Smooth muscle cell (in vitro differentiated cells): Measurements from ENCODE around the gene RAX. TPM values are rescaled to one million over a fixed set of nuclear protein-coding genes. Genes with fewer than 3 reads are reported as not detected.
A peak's percentile ranks its signal among the peaks of the same experiment; 100 is the strongest.
"Not testable (repeated sequence)": the region's sequence is repeated elsewhere in the genome, so short reads cannot be mapped to it uniquely, and the experiment has no call there.

Experiments used
- DNase-seq: peaks from one replicate; lab custom pipeline; 2025; ENCODE audit not compliant: unreplicated experiment; lab: John Stamatoyannopoulos, UW
- H2AFZ ChIP-seq: fragments of 200-600 bp; sonication (generic); 2 replicates; pipeline ENCODE4 v1.6.0; 2016; ENCODE audit warnings: antibody characterized with exemption, low read depth, mild to moderate bottlenecking
- H3F3A ChIP-seq: fragments of 200-600 bp; sonication (generic); 2 replicates; pipeline ENCODE4 v1.6.0; 2017; ENCODE audit warnings: antibody characterized with exemption, low read depth
- H3K27ac ChIP-seq: fragments of 200-600 bp; sonication (generic); 2 replicates; pipeline ENCODE4 v1.5.1; 2016; ENCODE audit warnings: low read depth, mild to moderate bottlenecking
- H3K27me3 ChIP-seq: fragments of 200-600 bp; sonication (generic); 2 replicates; pipeline ENCODE4 v1.6.1; 2016; ENCODE audit warnings: low read depth, mild to moderate bottlenecking
- H3K36me3 ChIP-seq: fragments of 200-600 bp; sonication (generic); 2 replicates; pipeline ENCODE4 v1.5.1; 2016; ENCODE audit warnings: low read depth
- H3K4me1 ChIP-seq: fragments of 200-600 bp; sonication (generic); 2 replicates; pipeline ENCODE4 v1.5.1; 2016; ENCODE audit warnings: low read depth
- H3K4me2 ChIP-seq: fragments of 200-600 bp; sonication (generic); 2 replicates; pipeline ENCODE4 v1.6.0; 2016; ENCODE audit warnings: mild to moderate bottlenecking
- H3K4me3 ChIP-seq: fragments of 200-600 bp; sonication (generic); 2 replicates; pipeline ENCODE4 v1.5.1; 2016; ENCODE audit warnings: mild to moderate bottlenecking
- H3K79me2 ChIP-seq: fragments of 200-600 bp; sonication (generic); 2 replicates; pipeline ENCODE4 v1.6.0; 2016; ENCODE audit warnings: low read depth, mild to moderate bottlenecking
- H3K9ac ChIP-seq: fragments of 200-600 bp; sonication (generic); 2 replicates; pipeline ENCODE4 v1.6.0; 2016; ENCODE audit warnings: low read depth
- H3K9me3 ChIP-seq: fragments of 200-600 bp; sonication (generic); replicated peaks from 2 replicates; pipeline ENCODE4 v1.5.1; 2016; ENCODE audit warnings: low read depth
- H4K20me1 ChIP-seq: fragments of 200-600 bp; sonication (generic); 2 replicates; pipeline ENCODE4 v1.6.0; 2016; ENCODE audit warnings: low read depth
- CTCF ChIP-seq: fragments of 200-600 bp; sonication (generic); IDR thresholded peaks from 2 replicates; pipeline ENCODE4 v1.5.1; 2017; ENCODE audit warnings: borderline replicate concordance, mild to moderate bottlenecking, antibody characterized with exemption; ENCODE audit not compliant: insufficient read depth, poor library complexity, severe bottlenecking
- WGBS: methylation state at CpG from one replicate; pipeline ENCODE4 v1.1.7; 2016; ENCODE audit warnings: low lambda C conversion rate; 5-methylcytosine and 5-hydroxymethylcytosine counted together
- polyA plus RNA-seq: library from polyadenylated mRNA; unstranded; fragments of >200 nt; fragmentation: Nextera tagmentation; extraction: Ambion mirVana; gene quantifications from 2 replicates; pipeline ENCODE4 v1.2.1, GENCODE V29; 2016
- total RNA-seq: library from RNA; depleted of rRNA; stranded (reverse); fragments of >200 nt; gene quantifications from 2 replicates; pipeline ENCODE4 v1.2.3, GENCODE V29; 2014

RAX gene
- total and polyA plus RNA-seq, 2 experiments from 2014 or later, result not detected

DNA sequence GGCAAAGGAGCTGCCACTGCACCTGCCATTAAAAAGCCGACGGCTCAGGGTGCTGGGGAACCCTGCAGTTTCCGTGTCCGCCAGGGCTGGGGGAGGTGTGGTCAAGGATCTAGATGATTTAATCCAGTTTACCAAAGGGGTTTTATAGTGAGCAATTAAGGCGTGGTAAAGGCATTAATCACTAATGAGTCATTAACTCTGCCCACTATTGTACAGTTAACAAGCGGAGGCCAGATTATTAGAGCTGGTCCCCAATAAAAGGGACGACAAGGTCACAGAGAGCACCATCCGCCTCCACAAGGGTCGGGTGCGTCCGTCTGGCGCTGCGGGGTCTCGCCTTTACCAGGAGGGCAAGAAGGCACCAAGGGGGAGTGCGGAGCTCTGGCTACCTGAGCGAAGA, 9.6 kb downstream of the RAX start:
- Histone ChIP-seq H4K20me1 (no peaks in the 10 kb centered on the region), H3K4me3 (no peak overlapping the region), H3K4me1 (peaks cover 26% of the 10 kb centered on the region), H3K79me2 (no peaks in the 10 kb centered on the region), H3K9me3 (no peaks in the 10 kb centered on the region), H3K27me3 (peaks cover 74% of the 10 kb centered on the region), H3K9ac (no peak overlapping the region), H2AFZ (no peak overlapping the region), H3F3A (no peaks in the 10 kb centered on the region), H3K27ac (no peak overlapping the region), H3K4me2 (no peak overlapping the region), H3K36me3 (no peaks in the 10 kb centered on the region)
- no peak for TF ChIP-seq CTCF
- WGBS, result 18% methylated on average over 16 of the region's 16 CpGs
- no peak for DNase-seq

DNA sequence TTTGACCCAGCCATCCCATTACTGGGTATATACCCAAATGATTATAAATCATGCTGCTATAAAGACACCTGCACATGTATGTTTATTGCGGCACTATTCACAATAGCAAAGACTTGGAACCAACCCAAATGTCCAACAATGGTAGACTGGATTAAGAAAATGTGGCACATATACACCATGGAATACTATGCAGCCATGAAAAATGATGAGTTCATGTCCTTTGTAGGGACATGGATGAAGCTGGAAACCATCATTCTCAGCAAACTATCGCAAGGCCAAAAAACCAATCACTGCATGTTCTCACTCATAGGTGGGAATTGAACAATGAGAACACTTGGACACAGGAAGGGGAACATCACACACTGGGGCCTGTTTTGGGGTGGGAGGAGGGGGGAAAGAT, 11.0 kb downstream of the RAX start:
- WGBS, result 83% methylated on average over 1 of the region's 2 CpGs
- not testable (repeated sequence) for H4K20me1 ChIP-seq, H3K4me3 ChIP-seq, H3K4me2 ChIP-seq, H3K9ac ChIP-seq, DNase-seq, H3K79me2 ChIP-seq, H3K36me3 ChIP-seq, H3K27ac ChIP-seq, H3F3A ChIP-seq, H2AFZ ChIP-seq, H3K9me3 ChIP-seq
- peaks cover 18% of the 10 kb centered on the region for H3K4me1 ChIP-seq
- peaks cover 60% of the 10 kb centered on the region for H3K27me3 ChIP-seq

- H3K4me2 ChIP-seq, H3K9ac ChIP-seq, H3K27ac ChIP-seq, H2AFZ ChIP-seq, DNase-seq, H3F3A ChIP-seq, H3K79me2 ChIP-seq, H3K4me3 ChIP-seq, H3K36me3 ChIP-seq, H4K20me1 ChIP-seq, H3K9me3 ChIP-seq: not testable (repeated sequence)
- H3K4me1 ChIP-seq, result peaks cover 18% of the 10 kb centered on the region
- peaks cover 56% of the 10 kb centered on the region for H3K27me3 ChIP-seq
- WGBS, result 74% methylated on average over 3 of the region's 3 CpGs
Measured at GRCh38 chr18:59261842-59262241, 11.4 kb downstream of the RAX start.

DNA sequence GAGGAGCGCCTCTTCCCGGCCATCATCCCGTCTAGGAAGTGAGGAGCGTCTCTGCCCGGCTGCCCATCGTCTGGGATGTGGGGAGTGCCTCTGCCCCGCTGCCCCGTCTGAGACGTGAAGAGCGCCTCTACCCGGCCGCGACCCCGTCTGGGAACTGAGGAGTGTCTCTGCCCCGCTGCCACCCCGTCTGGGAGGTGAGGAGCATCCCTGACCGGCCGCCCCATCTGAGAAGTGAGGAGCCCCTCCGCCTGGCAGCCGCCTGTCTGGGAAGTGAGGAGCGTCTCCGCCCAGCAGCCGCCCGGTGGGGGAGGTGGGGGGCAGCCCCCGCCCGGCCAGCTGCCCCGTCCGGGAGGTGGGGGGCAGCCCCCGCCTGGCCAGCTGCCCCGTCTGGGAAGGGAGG, 17.8 kb downstream of the RAX start:
- WGBS, result 84% methylated on average over 19 of the region's 30 CpGs
- not testable (repeated sequence) for DNase-seq, H3K79me2 ChIP-seq, H2AFZ ChIP-seq, H3K36me3 ChIP-seq, H3K4me2 ChIP-seq, H3F3A ChIP-seq, H4K20me1 ChIP-seq, H3K4me3 ChIP-seq, H3K9ac ChIP-seq, H3K27ac ChIP-seq, H3K9me3 ChIP-seq, H3K4me1 ChIP-seq
- H3K27me3 ChIP-seq, result peaks cover 31% of the 10 kb centered on the region

DNA sequence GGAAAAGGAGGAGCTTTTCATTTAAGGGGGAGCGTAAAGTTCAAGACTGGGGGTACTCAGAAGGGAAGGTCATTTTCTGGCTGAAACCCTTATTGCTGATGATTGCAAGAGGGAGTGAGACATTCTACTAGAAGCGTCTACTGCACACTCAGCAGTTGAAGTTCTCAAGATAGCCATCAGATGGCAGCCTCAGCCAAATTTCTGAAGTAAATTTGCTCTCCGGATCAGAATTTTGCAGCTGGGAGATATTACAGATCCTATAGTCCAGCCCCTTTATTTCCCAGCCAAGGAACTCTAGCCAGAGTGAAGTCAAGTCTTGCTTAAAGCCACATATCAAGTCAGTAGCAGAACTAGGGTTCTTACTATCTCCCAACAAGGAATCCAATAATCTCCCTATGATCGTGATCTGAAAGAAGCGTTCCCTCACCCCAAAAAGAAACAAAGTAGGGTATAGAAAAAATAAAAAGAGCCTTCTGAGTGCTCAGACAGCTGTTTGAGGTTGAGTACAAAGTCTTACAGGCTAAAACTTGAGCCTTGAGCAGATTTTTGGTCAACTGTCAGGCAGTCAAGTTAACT, 24.0 kb downstream of the RAX start:
- Histone ChIP-seq H3K36me3 (no peaks in the 10 kb centered on the region), H3K9ac (no peak overlapping the region), H3K27me3 (peaks cover 72% of the 10 kb centered on the region), H3K27ac (no peak overlapping the region), H3K79me2 (no peaks in the 10 kb centered on the region), H3K9me3 (no peaks in the 10 kb centered on the region), H3F3A (no peaks in the 10 kb centered on the region), H3K4me3 (no peak overlapping the region), H3K4me1 (no peaks in the 10 kb centered on the region), H3K4me2 (no peak overlapping the region), H4K20me1 (no peaks in the 10 kb centered on the region), H2AFZ (no peak overlapping the region)
- no peak for DNase-seq
- TF ChIP-seq CTCF, result peak; percentile 66
- WGBS, result 43% methylated on average over 5 of the region's 5 CpGs
